WTC11 (cell line): ENCODE results near the gene CD247.

ENCODE experiments used
- ATF3 ChIP-seq: sonication (generic); formaldehyde crosslinking; conservative IDR thresholded peaks from 2 replicates; pipeline ENCODE4 v1.8.1; 2022; ENCODE audit warnings: mild to moderate bottlenecking, missing genetic modification reagents
- CREM ChIP-seq: sonication (generic); formaldehyde crosslinking; IDR thresholded peaks from 2 replicates; pipeline ENCODE4 v1.8.1; 2022; ENCODE audit warnings: mild to moderate bottlenecking, missing genetic modification reagents, moderate library complexity
- CTCF ChIP-seq: fragments of 200-600 bp; IDR thresholded peaks from 2 replicates; pipeline ENCODE4 v1.8.0; 2022; ENCODE audit warnings: antibody characterized with exemption
- USF2 ChIP-seq: sonication (generic); formaldehyde crosslinking; IDR thresholded peaks from 2 replicates; pipeline ENCODE4 v1.8.1; 2023; ENCODE audit warnings: mild to moderate bottlenecking, missing genetic modification reagents, moderate library complexity
- ZNF416 ChIP-seq: fragments of 250-450 bp; sonication (Bioruptor Pico); IDR thresholded peaks from 2 replicates; pipeline ENCODE4 v1.9.0; 2021; ENCODE audit warnings: mild to moderate bottlenecking, inconsistent platforms
- ZNF671 ChIP-seq: fragments of 250-450 bp; sonication (Bioruptor Pico); IDR thresholded peaks from 2 replicates; pipeline ENCODE4 v1.8.0; 2021; ENCODE audit warnings: mild to moderate bottlenecking
- TF ChIP-seq, protein P1 (sequence below): sonication (generic); formaldehyde crosslinking; IDR thresholded peaks from 2 replicates; pipeline ENCODE4 v1.8.1; 2023; ENCODE audit warnings: mild to moderate bottlenecking, missing genetic modification reagents, borderline replicate concordance

GRCh38 chr1:167561753-167562152, 43.4 kb upstream of the CD247 start:
- TF ChIP-seq CTCF: no peak
- TF ChIP-seq, protein P1, sequence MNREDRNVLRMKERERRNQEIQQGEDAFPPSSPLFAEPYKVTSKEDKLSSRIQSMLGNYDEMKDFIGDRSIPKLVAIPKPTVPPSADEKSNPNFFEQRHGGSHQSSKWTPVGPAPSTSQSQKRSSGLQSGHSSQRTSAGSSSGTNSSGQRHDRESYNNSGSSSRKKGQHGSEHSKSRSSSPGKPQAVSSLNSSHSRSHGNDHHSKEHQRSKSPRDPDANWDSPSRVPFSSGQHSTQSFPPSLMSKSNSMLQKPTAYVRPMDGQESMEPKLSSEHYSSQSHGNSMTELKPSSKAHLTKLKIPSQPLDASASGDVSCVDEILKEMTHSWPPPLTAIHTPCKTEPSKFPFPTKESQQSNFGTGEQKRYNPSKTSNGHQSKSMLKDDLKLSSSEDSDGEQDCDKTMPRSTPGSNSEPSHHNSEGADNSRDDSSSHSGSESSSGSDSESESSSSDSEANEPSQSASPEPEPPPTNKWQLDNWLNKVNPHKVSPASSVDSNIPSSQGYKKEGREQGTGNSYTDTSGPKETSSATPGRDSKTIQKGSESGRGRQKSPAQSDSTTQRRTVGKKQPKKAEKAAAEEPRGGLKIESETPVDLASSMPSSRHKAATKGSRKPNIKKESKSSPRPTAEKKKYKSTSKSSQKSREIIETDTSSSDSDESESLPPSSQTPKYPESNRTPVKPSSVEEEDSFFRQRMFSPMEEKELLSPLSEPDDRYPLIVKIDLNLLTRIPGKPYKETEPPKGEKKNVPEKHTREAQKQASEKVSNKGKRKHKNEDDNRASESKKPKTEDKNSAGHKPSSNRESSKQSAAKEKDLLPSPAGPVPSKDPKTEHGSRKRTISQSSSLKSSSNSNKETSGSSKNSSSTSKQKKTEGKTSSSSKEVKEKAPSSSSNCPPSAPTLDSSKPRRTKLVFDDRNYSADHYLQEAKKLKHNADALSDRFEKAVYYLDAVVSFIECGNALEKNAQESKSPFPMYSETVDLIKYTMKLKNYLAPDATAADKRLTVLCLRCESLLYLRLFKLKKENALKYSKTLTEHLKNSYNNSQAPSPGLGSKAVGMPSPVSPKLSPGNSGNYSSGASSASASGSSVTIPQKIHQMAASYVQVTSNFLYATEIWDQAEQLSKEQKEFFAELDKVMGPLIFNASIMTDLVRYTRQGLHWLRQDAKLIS: no peak
- no peak for TF ChIP-seq ZNF671 (CRISPR knock-in tag)
- no peak for TF ChIP-seq ATF3 (CRISPR knock-in tag)
- TF ChIP-seq ZNF416 (CRISPR knock-in tag): no peak
- no peak for TF ChIP-seq USF2 (CRISPR knock-in tag)
- TF ChIP-seq CREM (CRISPR knock-in tag): no peak
